Osteocyte (in vitro differentiated cells): ENCODE measurements around the gene ABAT. TPM values are rescaled to one million over a fixed set of nuclear protein-coding genes. Genes with fewer than 3 reads are reported as not detected.

Experiments used
- DNase-seq: peaks from one replicate; pipeline ENCODE4 v3.0.0; 2021; ENCODE audit warnings: mixed read lengths; ENCODE audit not compliant: unreplicated experiment; ENCODE audit errors: extremely low spot score
- H3K27ac Mint-ChIP-seq: one replicate; pipeline ENCODE4 v1.8.0; 2021; ENCODE audit warnings: mild to moderate bottlenecking, mixed read lengths; ENCODE audit not compliant: unreplicated experiment
- H3K27me3 Mint-ChIP-seq: one replicate; pipeline ENCODE4 v1.8.0; 2021; ENCODE audit warnings: mixed read lengths; ENCODE audit not compliant: unreplicated experiment
- H3K36me3 Mint-ChIP-seq: one replicate; pipeline ENCODE4 v1.8.0; 2021; ENCODE audit warnings: mixed read lengths; ENCODE audit not compliant: unreplicated experiment
- H3K4me1 Mint-ChIP-seq: one replicate; pipeline ENCODE4 v1.8.0; 2021; ENCODE audit warnings: mixed read lengths; ENCODE audit not compliant: unreplicated experiment
- H3K4me3 Mint-ChIP-seq: one replicate; pipeline ENCODE4 v1.8.0; 2021; ENCODE audit warnings: mild to moderate bottlenecking, moderate library complexity, mixed read lengths; ENCODE audit not compliant: unreplicated experiment
- H3K9me3 Mint-ChIP-seq: one replicate; pipeline ENCODE4 v1.8.0; 2021; ENCODE audit warnings: mixed read lengths; ENCODE audit not compliant: unreplicated experiment
- total RNA-seq: library from RNA; stranded (reverse); gene quantifications from 2 replicates; pipeline ENCODE4 v1.2.1, GENCODE V29; 2021
- TF ChIP-seq, protein P1 (sequence below): fragments of 200-600 bp; sonication (generic); IDR thresholded peaks from 2 replicates; pipeline ENCODE4 v1.5.0; 2021; ENCODE audit warnings: antibody characterized with exemption, mild to moderate bottlenecking, moderate library complexity

The ABAT gene
- total RNA-seq, 1 donor from 2014 or later: 3.0 TPM

- H3K4me1 Mint-ChIP-seq: no peaks in the 10 kb centered on the region
- H3K4me3 Mint-ChIP-seq: no peak overlapping the region
- H3K27me3 Mint-ChIP-seq: no peaks in the 10 kb centered on the region
- TF ChIP-seq, protein P1, sequence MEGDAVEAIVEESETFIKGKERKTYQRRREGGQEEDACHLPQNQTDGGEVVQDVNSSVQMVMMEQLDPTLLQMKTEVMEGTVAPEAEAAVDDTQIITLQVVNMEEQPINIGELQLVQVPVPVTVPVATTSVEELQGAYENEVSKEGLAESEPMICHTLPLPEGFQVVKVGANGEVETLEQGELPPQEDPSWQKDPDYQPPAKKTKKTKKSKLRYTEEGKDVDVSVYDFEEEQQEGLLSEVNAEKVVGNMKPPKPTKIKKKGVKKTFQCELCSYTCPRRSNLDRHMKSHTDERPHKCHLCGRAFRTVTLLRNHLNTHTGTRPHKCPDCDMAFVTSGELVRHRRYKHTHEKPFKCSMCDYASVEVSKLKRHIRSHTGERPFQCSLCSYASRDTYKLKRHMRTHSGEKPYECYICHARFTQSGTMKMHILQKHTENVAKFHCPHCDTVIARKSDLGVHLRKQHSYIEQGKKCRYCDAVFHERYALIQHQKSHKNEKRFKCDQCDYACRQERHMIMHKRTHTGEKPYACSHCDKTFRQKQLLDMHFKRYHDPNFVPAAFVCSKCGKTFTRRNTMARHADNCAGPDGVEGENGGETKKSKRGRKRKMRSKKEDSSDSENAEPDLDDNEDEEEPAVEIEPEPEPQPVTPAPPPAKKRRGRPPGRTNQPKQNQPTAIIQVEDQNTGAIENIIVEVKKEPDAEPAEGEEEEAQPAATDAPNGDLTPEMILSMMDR: no peak
- H3K36me3 Mint-ChIP-seq: peaks cover 51% of the 10 kb centered on the region
- H3K9me3 Mint-ChIP-seq: no peaks in the 10 kb centered on the region
- H3K27ac Mint-ChIP-seq: no peak overlapping the region
- no peak for DNase-seq
Observed at GRCh38 chr16:8807189-8807588, 132.8 kb downstream of the ABAT start.

GRCh38 chr16:8808009-8808408, 133.6 kb downstream of the ABAT start:
- Mint-ChIP-seq H3K36me3 (peaks cover 54% of the 10 kb centered on the region), H3K9me3 (no peaks in the 10 kb centered on the region), H3K4me1 (no peaks in the 10 kb centered on the region), H3K4me3 (no peak overlapping the region), H3K27me3 (no peaks in the 10 kb centered on the region), H3K27ac (no peak overlapping the region)
- TF ChIP-seq, protein P1: no peak
- DNase-seq: no peak

DNA sequence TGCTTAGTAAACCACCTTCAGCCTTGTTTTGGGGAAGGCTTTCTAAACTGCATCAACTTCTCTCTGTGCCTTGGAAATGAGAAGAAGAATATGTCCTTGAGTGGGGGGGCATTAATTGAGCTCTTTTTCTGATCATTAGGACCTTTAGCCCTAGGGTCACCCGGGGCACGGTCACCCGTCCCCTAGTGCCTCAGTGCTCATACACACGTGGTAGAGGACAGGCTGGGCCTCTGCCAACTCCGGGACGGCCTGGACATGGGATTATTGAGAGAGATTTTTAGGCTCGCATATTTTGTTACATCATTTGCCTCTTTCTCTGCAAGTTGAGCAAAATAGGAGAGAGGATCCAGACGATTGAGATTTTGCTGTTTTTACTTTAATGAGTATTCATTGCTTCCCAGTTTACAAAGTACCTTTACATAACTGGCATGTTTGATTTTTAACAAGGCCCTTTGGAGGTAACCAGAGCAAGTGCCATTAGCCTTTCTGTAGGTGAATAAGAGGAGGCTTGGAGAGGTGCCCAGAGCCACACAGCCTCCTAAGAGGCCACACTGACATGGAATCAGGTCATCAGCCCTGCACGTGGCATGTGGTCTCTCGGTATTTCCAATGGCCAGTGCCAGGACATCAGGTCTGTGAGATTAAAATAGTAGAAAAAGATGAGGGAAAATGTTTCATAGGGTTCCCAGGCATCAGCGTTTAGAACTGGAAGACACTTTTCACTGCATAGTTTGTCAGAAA, 134.4 kb downstream of the ABAT start:
- Mint-ChIP-seq H3K9me3 (no peaks in the 10 kb centered on the region), H3K27ac (no peak overlapping the region), H3K27me3 (no peaks in the 10 kb centered on the region), H3K4me1 (no peaks in the 10 kb centered on the region), H3K4me3 (no peak overlapping the region), H3K36me3 (peaks cover 54% of the 10 kb centered on the region)
- no peak for DNase-seq
- TF ChIP-seq, protein P1: no peak

DNA sequence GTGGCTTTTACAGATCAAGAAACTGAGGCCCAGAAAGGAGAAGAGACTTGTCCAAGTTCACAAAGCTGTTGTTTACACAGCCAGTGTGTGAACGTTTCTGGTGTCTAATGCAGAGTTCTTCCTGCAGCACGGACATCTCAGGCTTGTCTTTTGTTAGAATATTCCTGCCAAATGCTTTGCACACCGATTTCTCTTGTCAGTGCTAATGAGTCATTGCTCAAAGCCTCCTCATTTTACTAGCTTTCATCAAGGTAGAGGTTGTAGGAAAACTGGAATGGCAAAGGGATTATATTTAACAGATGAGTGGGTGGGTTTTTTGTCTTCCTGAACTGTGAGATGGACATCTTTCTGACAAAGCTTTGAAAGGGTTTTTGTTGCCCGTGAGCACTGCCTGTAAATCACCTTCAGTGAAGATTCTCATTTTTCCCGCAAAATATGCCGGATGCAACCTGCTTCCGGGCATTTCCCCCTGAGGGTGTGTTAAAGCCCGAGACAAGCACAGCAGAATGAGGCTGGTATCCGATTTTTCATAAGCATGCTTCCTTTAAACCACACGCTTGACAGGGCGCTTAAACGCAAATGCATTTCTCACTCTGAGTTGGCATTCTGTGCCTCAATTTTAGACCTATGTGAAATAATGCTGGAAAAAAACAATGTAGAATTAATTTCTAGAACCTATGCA, 137.9 kb downstream of the ABAT start:
- no peak for DNase-seq
- TF ChIP-seq, protein P1: no peak
- no peak overlapping the region for H3K27ac Mint-ChIP-seq
- no peaks in the 10 kb centered on the region for H3K4me1 Mint-ChIP-seq
- no peaks in the 10 kb centered on the region for H3K27me3 Mint-ChIP-seq
- H3K36me3 Mint-ChIP-seq: peaks cover 60% of the 10 kb centered on the region
- H3K9me3 Mint-ChIP-seq: no peaks in the 10 kb centered on the region
- no peak overlapping the region for H3K4me3 Mint-ChIP-seq

DNA sequence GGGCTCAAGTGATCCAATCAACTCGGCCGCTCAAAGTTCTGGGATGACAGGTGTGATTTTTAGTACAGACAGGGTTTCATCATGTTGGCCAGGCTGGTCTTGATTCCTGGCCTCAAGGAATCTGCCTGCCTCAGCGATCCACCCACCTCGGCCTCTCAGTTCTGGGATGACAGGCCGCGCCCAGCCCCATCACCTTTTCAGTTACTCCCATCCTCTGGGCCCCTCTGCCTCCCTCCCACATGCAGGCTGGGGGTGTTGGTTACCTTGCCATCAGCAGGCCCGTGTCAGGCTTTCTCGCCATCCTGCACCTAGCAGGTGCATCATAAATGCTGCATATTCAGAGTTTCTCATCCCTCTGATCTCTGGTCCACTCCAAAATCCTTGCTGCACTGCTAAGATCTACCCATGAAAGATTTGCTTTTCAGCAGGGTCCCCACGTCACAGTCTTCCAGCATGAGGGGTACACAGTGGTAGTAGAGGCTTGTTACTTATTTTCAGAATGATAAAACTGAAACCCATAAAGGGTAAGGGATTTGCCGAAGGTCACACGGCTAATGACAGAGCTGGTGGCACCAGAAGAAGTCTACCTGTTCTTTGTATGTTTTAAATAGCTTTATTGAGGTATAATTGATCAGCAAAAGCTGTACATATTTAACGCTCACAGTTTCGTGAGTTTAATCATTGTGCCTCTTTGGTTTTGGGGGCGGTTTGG, 139.8 kb downstream of the ABAT start:
- H3K9me3 Mint-ChIP-seq: no peaks in the 10 kb centered on the region
- no peaks in the 10 kb centered on the region for H3K4me1 Mint-ChIP-seq
- TF ChIP-seq, protein P1: no peak
- H3K4me3 Mint-ChIP-seq: no peak overlapping the region
- H3K36me3 Mint-ChIP-seq: peaks cover 56% of the 10 kb centered on the region
- H3K27me3 Mint-ChIP-seq: no peaks in the 10 kb centered on the region
- DNase-seq: no peak
- H3K27ac Mint-ChIP-seq: no peak overlapping the region
